Endothelial cell of umbilical vein (primary cell): ENCODE measurements around the gene BRAT1. TPM values are rescaled to one million over a fixed set of nuclear protein-coding genes. Genes with fewer than 3 reads are reported as not detected.

Experiments
- BruUV-seq: library from RNA; stranded (reverse); fragments of 400-500 nt; replicated peaks from 2 replicates; lab custom pipeline; 2021; lab: Mats Ljungman, UMichigan
- CTCF ChIA-PET: fragments of 300-600, 350-600 bp; sonication (Branson Sonifier 250); formaldehyde crosslinking; loops from one replicate; lab custom pipeline; 2021; ENCODE audit warnings: antibody characterized with exemption, inconsistent platforms; lab: Charles Lee
- POLR2A ChIA-PET: fragments of 300-600, 350-600 bp; sonication (Branson Sonifier 250); formaldehyde crosslinking; loops from one replicate; lab custom pipeline; 2021; ENCODE audit warnings: antibody characterized with exemption, inconsistent platforms; lab: Charles Lee
- DNase-seq: peaks from one replicate; pipeline ENCODE4 v3.0.0-alpha.2; 2011; ENCODE audit warnings: low read depth, low spot score
- FAIRE-seq: peaks from 2 replicates; lab custom pipeline; 2011; peaks lifted over from hg19 to GRCh38; lab: Jason Lieb, UNC
- H2AFZ ChIP-seq: 2 replicates; pipeline ENCODE4 v1.6.0; 2012; ENCODE audit warnings: low read depth, low read length, control low read depth, inconsistent platforms
- H3K27ac ChIP-seq: 2 replicates; pipeline ENCODE4 v1.5.1; 2011; ENCODE audit warnings: low read depth, mild to moderate bottlenecking, control low read depth, low read length, moderate library complexity; ENCODE audit not compliant: insufficient read depth
- H3K27me3 ChIP-seq, 2 experiments: 2 replicates each; pipeline versions ENCODE4 v1.6.0 to v1.6.1; 2011; ENCODE audit warnings: low read length in 2 of 2, mixed read lengths in 1 of 2; ENCODE audit not compliant: control insufficient read depth in 2 of 2, insufficient read depth in 2 of 2
- H3K36me3 ChIP-seq, 2 experiments: 2 replicates in 1 of 2; 3 replicates in 1 of 2; pipeline ENCODE4 v1.5.1; 2011; ENCODE audit warnings: low read length in 2 of 2, mild to moderate bottlenecking in 1 of 2, moderate library complexity in 1 of 2; ENCODE audit not compliant: control insufficient read depth in 2 of 2, insufficient read depth in 2 of 2; ENCODE audit errors: extremely low read depth in 1 of 2
- H3K4me1 ChIP-seq: 3 replicates; pipeline ENCODE4 v1.5.1; 2011; ENCODE audit warnings: mild to moderate bottlenecking, low read length; ENCODE audit not compliant: control insufficient read depth, insufficient read depth; ENCODE audit errors: extremely low read depth
- H3K4me2 ChIP-seq: 2 replicates; pipeline ENCODE4 v1.6.1; 2011; ENCODE audit warnings: low read length, control low read depth, mixed read lengths; ENCODE audit not compliant: insufficient read depth
- H3K4me3 ChIP-seq, 3 experiments: fragments of 200-600 bp in 1 of 3; sonication (generic), shearing (Covaris generic) in 1 of 3; replicated peaks in 1 of 3; 2 replicates each; pipeline ENCODE4 v1.5.1; 2011 to 2016; ENCODE audit warnings: control low read depth in 3 of 3, low read length in 3 of 3, mild to moderate bottlenecking in 2 of 3, inconsistent platforms in 1 of 3, low read depth in 1 of 3, moderate library complexity in 1 of 3; ENCODE audit not compliant: insufficient read depth in 1 of 3
- H3K79me2 ChIP-seq: 2 replicates; pipeline ENCODE4 v1.6.0; 2012; ENCODE audit warnings: low read length, inconsistent platforms; ENCODE audit not compliant: control insufficient read depth, insufficient read depth
- H3K9ac ChIP-seq: replicated peaks from 2 replicates; pipeline ENCODE3; 2011; ENCODE audit warnings: low read length, control low read depth; ENCODE audit not compliant: insufficient read depth; ENCODE audit errors: extremely low read depth
- H3K9me1 ChIP-seq: replicated peaks from 3 replicates; pipeline ENCODE4 v1.6.0; 2011; ENCODE audit warnings: mild to moderate bottlenecking, low read length; ENCODE audit not compliant: control insufficient read depth, insufficient read depth; ENCODE audit errors: extremely low read depth
- H3K9me3 ChIP-seq: replicated peaks from 2 replicates; pipeline ENCODE4 v1.5.1; 2012; ENCODE audit warnings: low read length, inconsistent platforms; ENCODE audit not compliant: control insufficient read depth, insufficient read depth
- H4K20me1 ChIP-seq: replicated peaks from 2 replicates; pipeline ENCODE3; 2011; ENCODE audit warnings: mild to moderate bottlenecking, low read length; ENCODE audit not compliant: control insufficient read depth, insufficient read depth; ENCODE audit errors: extremely low read depth
- EZH2 ChIP-seq: IDR thresholded peaks from 2 replicates; pipeline ENCODE4 v1.6.1; 2012; ENCODE audit warnings: borderline replicate concordance, low read depth, mild to moderate bottlenecking, moderate library complexity, low read length, inconsistent platforms; ENCODE audit not compliant: severe bottlenecking
- FOS ChIP-seq: IDR thresholded peaks from 2 replicates; pipeline ENCODE4 v1.6.1; 2011; ENCODE audit warnings: mild to moderate bottlenecking, low read length, moderate library complexity, borderline replicate concordance; ENCODE audit not compliant: insufficient read depth
- GATA2 ChIP-seq: IDR thresholded peaks from 2 replicates; pipeline ENCODE4 v1.7.0; 2011; ENCODE audit warnings: low read depth, mild to moderate bottlenecking, moderate library complexity, mixed read lengths, low read length; ENCODE audit not compliant: insufficient read length, insufficient read depth
- JUN ChIP-seq: IDR thresholded peaks from 2 replicates; pipeline ENCODE4 v1.6.1; 2011; ENCODE audit warnings: borderline replicate concordance, low read depth; ENCODE audit not compliant: insufficient read length, insufficient read depth
- MYC ChIP-seq: IDR thresholded peaks from one replicate; pipeline ENCODE4 v1.6.1; 2011; ENCODE audit warnings: mild to moderate bottlenecking, low read depth, low read length
- POLR2A ChIP-seq: IDR thresholded peaks from 2 replicates; pipeline ENCODE4 v1.6.1; 2012; ENCODE audit warnings: low read depth, mild to moderate bottlenecking, control low read depth, low read length
- POLR2AphosphoS5 ChIP-seq: IDR thresholded peaks from 2 replicates; pipeline ENCODE4 v1.6.1; 2012; ENCODE audit warnings: low read depth, mild to moderate bottlenecking, control low read depth, low read length, moderate library complexity; ENCODE audit not compliant: insufficient read depth
- dilution Hi-C: fragments of 300-500 bp; cut with MboI; formaldehyde crosslinking; loops from one replicate; pipeline ENCODE4 v1.15.0; 2019; ENCODE audit warnings: low sequenced_read_pairs; ENCODE audit not compliant: extremely low pct_ligation_motif_present
- intact Hi-C: fragments of 100-400 bp; cut with micrococcal nuclease; formaldehyde crosslinking; loops from one replicate; pipeline ENCODE4 v1.10.0; 2022
- polyA plus RNA-seq, 4 experiments: library from polyadenylated mRNA; depleted of rRNA in 3 of 4; stranded (reverse) in 3 of 4; unstranded in 1 of 4; fragments of >200 nt; gene quantifications; 2 replicates each; pipeline versions ENCODE4 v1.2.1 to v1.2.3, GENCODE V29; 2011 to 2012; ENCODE audit warnings: missing spikeins in 1 of 4
- total RNA-seq: library from RNA; stranded (reverse); gene quantifications from 2 replicates; pipeline ENCODE4 v1.2.3, GENCODE V29; 2021
- TF ChIP-seq, protein P1 (sequence below): IDR thresholded peaks from 2 replicates; pipeline ENCODE4 v1.6.1; 2011; ENCODE audit not compliant: insufficient read depth, insufficient read length
- TF ChIP-seq, protein P2 (sequence below), 2 donors: IDR thresholded peaks; 1 replicate in 1 of 2; 2 replicates in 1 of 2; pipeline ENCODE4 v1.5.1; 2011; ENCODE audit warnings: low read length in 2 of 2, mild to moderate bottlenecking in 2 of 2, moderate library complexity in 2 of 2, control low read depth in 1 of 2, inconsistent platforms in 1 of 2, low read depth in 1 of 2; ENCODE audit not compliant: insufficient read depth in 1 of 2; ENCODE audit errors: extremely low read depth in 1 of 2

The BRAT1 gene
- total and polyA plus RNA-seq, 2 donors (not counting 3 experiments of a cell fraction or from before 2014, with no cell fraction given) = 31.1 to 31.6 TPM

DNA sequence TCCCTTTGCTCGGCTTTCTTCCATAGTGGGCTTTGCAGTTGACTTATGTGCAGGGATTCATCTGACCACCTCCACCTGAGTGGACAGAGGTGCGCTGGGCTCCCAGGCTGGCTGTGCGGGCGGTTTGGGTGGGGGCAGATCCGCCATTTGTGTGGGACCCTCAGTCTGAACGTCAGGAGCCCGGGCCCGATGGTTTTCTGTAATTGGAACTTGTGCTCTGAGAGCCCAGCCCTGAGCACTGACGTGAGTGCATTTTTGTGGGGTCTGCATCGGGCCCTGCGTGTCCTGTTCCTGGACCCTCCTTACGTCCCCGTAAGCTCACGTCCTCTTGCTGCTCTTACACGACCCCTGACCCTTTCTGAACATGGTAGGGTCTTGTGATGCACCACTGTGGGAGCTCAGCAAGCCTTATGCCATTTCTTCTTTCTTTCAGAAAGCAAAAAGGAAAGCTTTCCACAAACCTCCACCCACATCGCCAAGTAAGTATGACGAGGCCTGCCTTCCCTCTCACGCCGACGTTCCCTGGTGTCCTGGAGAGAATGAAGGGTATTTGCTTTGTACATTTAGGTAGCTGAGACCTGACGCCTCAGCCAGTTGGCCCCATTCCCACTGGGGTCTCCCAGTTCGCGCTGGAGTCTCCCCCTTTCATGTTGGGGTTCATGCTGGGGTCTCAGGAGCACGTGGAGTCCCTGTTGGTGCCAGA lies 13.3 kb upstream of the BRAT1 start:
- H4K20me1 ChIP-seq = no peaks in the 10 kb centered on the region
- H3K4me2 ChIP-seq = no peak overlapping the region
- no peaks in the 10 kb centered on the region for H3K9me3 ChIP-seq
- no peak for FAIRE-seq
- H3K4me1 ChIP-seq = peaks cover 26% of the 10 kb centered on the region
- intact Hi-C loops = no loop called here
- H3K27ac ChIP-seq = no peak overlapping the region
- no peaks in the 10 kb centered on the region for H3K27me3 ChIP-seq
- no peak overlapping the region for H2AFZ ChIP-seq
- BruUV-seq = no TSS peak
- H3K9ac ChIP-seq = no peak overlapping the region
- no peak overlapping the region for H3K4me3 ChIP-seq
- TF ChIP-seq, protein P1, sequence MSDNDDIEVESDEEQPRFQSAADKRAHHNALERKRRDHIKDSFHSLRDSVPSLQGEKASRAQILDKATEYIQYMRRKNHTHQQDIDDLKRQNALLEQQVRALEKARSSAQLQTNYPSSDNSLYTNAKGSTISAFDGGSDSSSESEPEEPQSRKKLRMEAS = no peak
- TF ChIP-seq FOS = no peak
- no peak for TF ChIP-seq POLR2AphosphoS5
- no peak for TF ChIP-seq POLR2A
- no peak for TF ChIP-seq GATA2
- TF ChIP-seq EZH2 = no peak
- TF ChIP-seq, protein P2, sequence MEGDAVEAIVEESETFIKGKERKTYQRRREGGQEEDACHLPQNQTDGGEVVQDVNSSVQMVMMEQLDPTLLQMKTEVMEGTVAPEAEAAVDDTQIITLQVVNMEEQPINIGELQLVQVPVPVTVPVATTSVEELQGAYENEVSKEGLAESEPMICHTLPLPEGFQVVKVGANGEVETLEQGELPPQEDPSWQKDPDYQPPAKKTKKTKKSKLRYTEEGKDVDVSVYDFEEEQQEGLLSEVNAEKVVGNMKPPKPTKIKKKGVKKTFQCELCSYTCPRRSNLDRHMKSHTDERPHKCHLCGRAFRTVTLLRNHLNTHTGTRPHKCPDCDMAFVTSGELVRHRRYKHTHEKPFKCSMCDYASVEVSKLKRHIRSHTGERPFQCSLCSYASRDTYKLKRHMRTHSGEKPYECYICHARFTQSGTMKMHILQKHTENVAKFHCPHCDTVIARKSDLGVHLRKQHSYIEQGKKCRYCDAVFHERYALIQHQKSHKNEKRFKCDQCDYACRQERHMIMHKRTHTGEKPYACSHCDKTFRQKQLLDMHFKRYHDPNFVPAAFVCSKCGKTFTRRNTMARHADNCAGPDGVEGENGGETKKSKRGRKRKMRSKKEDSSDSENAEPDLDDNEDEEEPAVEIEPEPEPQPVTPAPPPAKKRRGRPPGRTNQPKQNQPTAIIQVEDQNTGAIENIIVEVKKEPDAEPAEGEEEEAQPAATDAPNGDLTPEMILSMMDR (IDR thresholded peaks at IDR 0.05; ENCODE audit: extremely low read depth in 1 of 2, insufficient read depth in 1 of 2, low read depth in 1 of 2, low read length in 2 of 2) = no peak
- no peak for TF ChIP-seq MYC
- no peak for TF ChIP-seq JUN
- no peaks in the 10 kb centered on the region for H3K9me1 ChIP-seq
- H3K36me3 ChIP-seq = no peaks in the 10 kb centered on the region
- DNase-seq = no peak
- dilution Hi-C loops = no loop called here
- CTCF ChIA-PET = interaction anchor here (1.1 to 2.4 kb wide), 6 partner anchors 40 to 117 kb away, joined by 3 to 18 read pairs (median 4); partner anchors contain the start of gene TTYH3
- H3K79me2 ChIP-seq = no peaks in the 10 kb centered on the region
- POLR2A ChIA-PET = no interaction called here
